ENCODE data around the gene RTF2.
A peak's percentile ranks its signal among the peaks of the same experiment; 100 is the strongest.

RTF2 gene, protein sequence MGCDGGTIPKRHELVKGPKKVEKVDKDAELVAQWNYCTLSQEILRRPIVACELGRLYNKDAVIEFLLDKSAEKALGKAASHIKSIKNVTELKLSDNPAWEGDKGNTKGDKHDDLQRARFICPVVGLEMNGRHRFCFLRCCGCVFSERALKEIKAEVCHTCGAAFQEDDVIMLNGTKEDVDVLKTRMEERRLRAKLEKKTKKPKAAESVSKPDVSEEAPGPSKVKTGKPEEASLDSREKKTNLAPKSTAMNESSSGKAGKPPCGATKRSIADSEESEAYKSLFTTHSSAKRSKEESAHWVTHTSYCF

DNA sequence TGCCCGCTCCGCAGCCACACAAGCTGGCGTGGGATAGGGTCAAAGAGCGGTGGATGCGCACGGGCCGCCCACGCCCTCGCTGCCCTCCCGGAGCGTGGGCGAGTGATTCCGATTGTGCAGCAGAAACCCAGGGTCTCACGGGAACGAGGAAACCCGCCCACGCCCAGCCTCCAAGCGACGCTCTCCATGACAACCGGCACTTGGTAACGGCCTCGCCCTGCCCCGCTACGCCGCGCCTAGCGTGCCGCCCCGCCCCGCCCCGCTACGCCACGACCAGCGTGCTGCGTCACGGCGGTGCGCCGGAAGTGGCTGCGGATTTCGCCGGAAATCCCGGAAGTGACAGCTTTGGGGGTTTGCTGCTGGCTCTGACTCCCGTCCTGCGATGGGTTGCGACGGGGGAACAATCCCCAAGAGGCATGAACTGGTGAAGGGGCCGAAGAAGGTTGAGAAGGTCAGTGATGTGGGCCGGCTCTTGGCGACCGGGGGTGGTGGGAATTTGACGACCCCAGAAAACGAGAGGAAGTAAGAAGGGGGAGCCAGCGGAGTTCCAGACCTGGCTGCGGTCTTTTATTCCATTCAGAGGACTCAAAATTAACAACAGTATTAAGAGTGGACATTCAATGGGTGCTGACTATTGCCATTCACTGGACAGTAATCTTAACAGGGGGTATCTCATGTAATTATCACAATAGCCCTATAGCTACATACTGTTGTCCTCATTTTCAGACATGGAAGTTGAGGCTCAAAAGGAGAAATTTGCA is at the start of gene RTF2:
TSS of gene RTF2 (plus strand) at position 312 of the 761 bp plus-strand sequence. CDS start at position 383, 71 bp downstream.
- peak; percentile 58 for DNase-seq

DNA sequence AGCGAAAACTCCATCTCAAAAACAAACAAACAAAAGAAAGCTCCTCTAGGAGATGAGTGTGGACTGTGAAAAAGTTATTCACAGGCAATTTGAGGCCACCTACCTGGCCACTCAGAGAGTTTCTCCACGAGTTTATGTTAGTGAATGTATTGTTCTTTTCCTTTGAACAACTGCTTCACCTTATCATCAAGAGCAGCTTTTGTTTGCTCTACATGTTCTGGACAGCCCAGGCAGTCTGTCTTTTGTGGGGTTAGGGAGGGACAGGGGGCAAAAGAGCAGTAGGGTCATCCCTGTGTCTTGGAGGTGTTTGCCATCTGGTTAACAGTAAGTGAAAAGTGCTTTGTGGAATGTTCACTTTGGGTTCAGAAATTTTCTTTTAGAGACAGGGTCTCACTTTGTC is 48.4 kb upstream of the RTF2 start:
- no peak for DNase-seq

DNA sequence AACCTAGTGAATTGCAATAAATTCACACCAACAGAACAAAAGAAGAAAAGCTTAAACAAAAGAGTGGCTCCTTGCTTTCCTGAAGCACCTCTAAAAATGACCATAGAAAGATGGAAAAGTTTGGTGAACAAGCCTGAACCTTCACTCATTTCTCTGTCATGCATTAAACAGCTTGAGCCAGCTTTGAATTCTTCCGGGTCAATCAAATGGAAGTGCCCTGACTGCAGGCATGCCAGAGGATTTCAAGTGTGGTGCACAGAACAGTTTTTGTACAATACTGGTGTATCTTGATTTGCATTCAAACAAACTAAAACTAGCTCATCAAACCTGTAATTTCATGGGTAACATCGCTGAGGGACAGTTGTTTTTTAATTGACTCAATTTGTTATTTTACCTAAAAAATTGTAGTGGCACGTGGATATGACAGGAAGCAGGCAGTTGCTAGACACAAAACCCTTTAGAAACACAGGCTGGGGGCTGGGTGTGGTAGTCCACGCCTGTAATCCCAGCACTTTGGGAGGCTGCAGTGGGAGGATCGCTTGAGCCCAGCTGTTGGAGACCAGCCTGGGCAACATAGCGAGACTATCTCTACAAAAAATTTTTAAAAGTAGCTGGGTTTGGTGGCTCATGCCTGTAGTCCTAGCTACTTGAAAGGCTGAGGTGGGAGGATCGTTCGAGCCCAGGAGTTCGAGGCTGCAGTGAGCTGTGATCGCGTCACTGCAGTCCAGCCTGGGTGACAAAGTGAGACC is 47.3 kb upstream of the RTF2 start:
- no peak for DNase-seq

DNA sequence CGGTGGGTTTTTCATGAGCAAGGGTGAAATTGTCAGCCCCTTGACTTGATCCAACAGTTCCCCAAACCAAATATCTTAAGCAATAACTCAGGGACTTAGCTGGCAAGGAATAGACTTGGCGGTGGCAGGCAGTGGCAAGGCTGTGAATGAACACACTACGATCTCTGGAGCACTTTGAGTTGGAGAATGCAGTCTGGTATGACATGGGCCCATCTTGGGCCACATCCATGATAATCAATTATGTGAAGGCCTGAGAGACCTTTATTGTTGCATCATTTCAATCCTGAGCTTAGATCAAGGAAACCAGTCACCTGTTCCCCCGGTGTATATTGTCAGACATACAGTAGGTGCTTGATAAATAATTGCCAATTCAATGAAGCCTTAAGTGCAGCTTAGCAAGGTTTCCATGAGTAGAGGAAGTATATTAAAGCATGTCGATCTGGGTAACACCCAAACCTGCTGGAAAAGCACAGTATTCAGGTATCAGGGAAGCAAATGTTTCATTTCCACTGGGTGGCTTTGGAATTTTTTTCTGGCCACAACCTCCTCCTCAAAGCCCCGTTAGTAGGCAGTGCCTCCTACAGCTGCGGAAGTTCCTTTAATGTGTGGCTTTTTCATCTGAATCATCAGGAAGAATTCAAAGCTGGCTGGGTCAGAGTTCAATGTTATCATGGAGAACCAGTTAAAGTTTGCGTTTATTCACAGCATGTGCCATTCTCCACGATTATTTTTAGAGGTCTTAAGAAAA is 46.2 kb upstream of the RTF2 start:
- no peak for DNase-seq

DNA sequence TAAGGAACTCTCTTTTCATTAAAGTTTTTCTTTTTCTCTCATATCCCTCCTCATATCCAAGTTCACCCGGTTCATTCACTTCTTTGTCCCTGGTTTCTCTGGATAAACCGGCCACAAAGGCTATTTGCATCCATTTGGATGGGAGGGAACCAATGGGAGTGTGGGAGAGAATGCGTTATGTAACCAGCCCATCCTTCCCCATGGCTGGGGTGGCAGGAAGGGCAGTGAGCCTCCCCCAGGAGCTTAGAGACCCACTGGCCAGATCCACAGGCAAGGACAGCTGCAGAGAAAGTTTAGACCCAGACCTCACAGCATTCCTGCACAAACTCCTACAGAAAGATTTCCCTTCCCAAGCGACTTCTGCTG is 45.6 kb upstream of the RTF2 start:
- DNase-seq, result no peak

DNA sequence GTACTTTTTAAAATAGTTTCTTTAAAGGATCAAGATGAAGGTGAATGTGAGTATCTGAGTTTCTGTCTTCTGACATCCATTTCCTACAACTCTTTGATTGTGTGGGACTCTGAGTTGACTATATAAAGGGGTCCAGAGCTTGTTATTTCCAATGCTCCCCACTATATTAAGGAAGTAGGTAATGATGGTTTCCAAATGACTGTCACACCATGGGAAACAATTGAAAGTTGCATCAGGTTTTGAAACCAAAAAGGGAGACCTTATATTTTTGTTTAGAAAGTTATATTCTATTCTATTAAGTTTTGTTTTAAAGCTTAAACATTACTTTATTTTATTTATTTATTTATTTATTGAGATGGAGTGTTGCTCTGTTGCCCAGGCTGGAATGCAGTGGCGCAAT is 45.2 kb upstream of the RTF2 start:
- no peak for DNase-seq

DNA sequence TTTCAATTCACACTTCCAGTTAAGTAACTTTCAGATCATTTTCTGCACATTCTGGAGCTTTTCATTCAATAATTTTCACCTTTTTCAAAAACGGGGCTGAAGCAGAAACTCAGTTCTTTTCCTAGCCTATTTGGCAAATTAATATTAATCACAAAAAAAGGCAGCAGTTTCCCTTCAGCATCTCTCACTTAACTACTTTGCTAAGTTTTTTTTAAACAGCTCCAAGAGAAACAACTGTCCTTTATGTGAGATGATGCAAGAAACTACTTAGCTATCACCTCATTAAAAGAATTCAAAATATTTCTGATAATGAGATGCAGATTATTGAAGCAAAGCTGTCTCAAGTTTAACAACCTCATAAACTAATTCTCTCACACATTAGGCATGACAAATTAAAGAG is 44.5 kb upstream of the RTF2 start:
- DNase-seq, result no peak

DNA sequence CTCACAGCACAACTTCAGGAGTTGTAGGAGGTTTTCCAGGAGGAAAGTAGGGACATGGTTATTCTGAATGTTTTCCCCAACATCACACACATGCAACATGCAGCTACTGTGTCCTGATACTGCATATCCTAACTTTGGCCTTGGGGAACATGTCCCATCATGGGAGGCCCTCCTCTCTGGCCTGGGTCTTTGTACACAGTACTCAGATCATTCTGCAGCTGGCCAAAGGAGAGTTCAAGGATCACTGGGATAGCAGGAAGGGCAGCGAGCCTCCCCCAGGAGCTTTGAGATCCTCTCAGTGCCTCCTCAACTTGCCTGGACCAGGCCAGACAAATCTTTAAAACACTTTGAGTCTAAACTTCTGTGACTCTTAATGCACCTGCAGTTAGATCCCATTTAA is 43.5 kb upstream of the RTF2 start:
- DNase-seq, result no peak

DNA sequence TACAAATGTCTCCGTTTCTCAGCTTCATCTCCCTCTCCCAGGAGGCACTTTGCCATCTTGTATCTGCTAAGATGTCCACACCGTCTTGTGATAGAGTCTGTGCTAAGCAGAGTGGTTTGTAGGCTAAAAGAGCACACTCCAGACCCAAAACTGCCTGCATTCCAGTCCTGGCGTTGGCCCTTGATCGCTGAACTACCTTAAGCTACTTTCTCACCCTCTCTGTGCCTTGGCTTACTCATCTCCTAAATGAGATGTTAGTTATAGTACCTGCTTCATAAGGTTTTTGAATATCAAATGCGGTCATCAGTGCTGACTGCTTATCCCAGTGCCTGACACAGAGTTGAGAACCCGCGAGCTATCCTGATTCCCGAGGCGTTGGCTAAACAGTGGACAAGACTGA is 42.4 kb upstream of the RTF2 start:
- DNase-seq, result no peak

DNA sequence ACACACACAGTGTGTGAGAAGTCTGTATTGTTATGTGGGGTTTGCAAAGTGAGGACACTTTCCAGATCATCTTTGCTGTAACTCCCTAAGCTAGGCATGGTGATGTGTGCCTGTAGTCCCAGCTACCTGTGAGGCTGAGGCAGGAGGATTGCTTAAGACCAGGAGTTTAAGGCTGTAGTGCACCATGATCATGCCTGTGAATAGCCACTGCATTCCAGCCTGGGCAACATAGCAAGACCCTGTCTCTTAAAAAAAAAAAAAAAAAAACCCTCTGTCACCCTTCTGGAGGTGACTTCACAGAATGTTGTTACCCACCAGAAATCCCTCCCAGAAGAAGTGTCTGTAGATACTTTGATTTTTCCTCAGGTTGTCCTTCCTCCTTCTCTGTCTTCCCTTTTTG is 41.5 kb upstream of the RTF2 start:
- no peak for DNase-seq

DNA sequence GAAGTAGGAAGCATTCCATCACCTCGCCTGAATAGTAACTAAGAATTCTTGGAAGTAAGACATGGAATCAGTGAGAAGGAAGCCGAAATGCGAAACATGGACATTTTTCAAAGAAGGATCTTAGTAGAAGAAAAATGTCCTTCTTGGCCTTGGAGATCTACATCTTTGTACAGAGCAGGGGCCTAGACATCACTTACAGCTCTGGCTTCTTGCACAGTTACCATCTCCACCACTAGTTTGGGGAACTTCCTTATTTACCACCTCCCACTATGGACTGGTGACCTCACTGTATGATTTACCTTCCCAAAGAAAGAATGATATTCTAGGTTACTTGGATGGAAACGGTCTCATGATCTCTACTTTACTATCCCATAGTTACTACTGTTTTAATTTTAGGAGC is 40.6 kb upstream of the RTF2 start:
- DNase-seq, result no peak

DNA sequence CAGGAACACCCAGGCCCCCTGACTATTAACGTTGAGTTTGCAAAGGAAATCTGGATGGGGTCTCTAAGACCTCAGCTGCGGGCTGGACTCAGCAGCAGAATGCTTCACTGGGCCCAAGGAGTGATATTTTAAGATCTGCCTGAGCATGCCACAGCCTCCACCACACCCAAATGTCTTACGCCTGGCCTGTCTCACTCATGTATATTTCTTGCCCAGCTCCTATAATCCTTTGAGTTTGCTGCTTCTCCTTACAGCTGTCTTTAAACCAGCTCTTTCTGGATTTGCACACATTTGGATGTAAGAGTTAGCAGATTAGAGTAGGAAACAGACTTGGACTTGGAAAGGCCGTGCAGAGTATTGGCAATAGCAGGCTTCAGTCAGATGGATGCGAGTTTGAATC is 40.0 kb upstream of the RTF2 start:
- DNase-seq, result no peak

DNA sequence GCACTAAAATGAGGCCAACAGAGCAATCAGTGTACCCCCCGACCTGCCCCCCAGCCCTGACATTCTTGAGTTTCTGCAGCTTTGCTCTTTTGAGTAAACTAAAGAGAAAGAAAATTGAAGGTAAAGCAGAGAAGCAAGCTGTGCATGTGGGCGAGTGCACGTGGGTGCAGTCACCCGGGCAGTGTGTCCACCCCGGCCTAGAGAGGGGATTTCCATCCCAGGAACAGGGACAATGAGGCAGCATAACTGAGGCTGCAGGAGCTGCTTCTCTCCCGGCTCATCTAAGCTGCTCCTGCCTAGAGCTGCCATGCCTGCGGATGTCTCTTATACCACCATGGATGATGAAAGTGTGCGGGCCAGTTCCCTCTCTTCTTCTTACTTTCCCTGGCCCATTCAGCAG is 39.5 kb upstream of the RTF2 start:
- DNase-seq, result no peak

DNA sequence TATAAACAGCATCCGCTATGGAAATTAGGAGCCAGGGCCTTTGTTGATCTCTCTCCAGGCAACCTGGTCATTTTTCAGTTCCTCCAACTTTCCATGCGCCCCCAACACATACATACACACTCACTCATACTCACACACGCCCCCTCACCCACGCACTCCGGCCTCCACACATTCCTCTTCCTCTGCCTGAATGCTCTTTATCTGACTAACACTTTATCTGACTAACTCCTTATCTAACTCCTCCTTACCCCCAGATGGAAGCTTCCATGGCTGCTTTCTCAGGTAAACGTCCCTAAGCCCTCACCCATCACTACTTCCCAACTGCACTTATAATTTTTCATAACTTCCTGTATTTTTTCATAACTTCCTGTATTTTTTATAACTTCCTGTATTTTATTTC is 38.9 kb upstream of the RTF2 start:
- no peak for DNase-seq

DNA sequence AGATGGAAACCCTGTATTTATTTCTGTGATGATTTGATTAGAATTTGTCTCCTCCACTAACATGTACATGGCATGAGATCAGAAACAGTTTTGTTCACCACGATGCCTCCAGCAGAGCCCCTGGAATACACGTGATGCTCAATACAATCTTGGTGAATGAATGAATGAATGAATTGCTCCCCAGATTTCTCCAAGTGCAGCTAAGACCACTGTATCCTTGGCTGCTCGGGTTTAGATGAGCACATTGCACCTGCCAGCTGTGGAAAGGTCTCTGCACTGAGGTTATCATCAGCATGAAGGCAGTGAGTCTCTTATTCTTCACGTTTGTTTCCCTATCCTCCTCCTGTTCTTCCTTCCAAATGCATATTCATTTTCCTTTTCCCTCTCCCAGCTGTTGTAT is 38.5 kb upstream of the RTF2 start:
- DNase-seq, result no peak

DNA sequence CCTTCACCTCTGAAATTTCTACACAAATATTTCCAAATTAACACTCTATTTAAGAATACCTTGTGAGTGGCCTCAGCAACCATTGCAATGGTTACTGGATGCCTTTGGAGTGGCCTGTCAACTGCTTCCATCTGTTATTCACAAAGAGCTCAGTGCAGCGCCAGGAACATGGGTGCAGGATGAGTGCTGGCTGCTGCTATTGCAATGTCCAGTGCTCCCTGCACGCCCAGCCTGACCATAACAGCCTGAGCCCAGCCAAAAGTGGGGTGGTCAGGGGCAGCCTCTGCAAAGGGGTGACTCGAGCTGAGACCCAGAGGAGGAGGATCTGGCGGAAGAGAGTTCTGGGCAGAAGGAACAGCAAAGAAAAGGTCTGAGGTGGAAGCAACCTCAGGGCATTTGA is 38.0 kb upstream of the RTF2 start:
- DNase-seq, result no peak

DNA sequence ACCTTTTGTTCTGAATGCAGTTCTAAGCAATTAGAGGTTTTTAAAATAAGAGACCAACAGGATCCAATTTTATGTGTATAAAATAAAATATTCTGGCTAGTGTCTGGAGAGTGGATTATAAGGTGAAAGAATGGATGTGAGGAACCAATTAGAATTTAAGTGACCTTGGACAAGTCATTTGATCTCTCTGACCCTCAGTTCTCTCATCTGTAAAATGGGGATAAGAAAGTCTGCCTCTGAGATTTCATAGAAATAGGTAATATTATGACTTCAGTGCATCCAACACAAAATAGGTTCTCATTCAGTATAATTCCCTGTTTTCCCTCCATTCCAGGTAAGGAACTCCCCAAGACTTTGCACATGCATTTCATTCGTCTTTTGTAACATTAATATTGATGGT is 37.5 kb upstream of the RTF2 start:
- DNase-seq, result no peak

DNA sequence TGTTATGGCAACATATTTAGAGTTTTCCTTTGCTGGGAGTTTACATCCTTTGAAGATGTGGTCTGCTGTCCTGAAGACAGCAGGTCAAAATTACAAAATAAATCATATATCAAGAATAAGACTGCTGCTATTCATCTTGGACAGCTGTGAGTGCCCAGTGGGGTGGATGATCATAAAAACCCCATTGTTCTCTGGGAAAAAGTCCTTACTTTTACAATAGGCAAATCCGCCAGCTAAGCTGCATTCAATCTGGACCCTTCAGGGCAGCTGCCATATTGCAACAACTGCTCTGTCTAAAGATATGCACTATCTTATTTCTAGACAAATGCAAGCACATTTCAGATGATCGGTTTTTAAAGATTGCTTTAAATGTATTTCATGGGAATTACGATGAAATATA is 37.0 kb upstream of the RTF2 start:
- no peak for DNase-seq

DNA sequence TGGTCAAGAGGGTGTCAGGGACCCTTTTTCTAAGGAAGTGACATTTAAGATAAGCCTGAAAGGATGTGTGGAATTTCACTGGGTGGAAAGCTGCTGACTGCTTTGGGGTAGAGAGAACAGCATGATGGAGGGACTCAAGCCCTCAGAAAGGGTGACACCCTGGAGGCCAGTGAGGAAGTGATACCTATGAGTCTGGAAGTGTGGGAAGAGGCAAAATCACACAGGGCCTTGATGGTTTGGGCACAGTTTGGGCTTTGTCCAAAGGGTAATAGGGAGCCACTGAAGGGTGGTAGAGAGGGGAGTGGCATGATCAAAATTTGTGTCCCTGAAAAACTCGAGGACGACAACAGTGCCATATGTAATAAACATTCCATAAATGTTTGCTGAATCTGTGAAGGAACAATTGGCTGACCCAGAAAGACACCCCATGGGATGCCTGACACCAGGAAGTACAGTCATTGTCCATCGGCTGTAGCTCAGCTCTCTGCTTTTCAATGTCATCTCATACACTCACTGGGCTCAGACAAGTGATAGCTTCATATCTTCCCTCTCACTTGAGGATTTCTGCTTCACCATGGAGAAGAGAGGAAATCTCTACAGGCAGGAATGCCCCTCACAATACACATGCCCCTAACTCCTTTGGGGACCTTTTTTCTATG is 35.1 kb upstream of the RTF2 start:
- no peak for DNase-seq

DNA sequence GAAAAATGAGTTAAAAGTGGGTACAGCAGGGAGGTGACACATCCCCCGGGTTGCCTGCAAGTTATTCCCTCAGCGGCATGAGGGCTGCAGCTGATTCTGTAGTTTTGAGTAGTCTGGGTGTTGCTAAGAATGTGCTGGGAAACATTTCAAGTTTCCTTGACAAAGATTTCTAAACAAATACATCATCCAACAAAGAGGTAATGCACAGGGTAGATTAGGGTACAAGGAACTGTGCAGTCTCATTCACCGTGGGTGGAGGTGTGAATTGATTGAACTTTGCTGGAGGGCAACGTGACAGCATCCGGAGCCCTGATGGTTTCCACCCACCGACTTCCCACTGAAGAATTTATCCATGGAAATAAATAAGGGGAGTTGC is 34.6 kb upstream of the RTF2 start:
- DNase-seq, result no peak

DNA sequence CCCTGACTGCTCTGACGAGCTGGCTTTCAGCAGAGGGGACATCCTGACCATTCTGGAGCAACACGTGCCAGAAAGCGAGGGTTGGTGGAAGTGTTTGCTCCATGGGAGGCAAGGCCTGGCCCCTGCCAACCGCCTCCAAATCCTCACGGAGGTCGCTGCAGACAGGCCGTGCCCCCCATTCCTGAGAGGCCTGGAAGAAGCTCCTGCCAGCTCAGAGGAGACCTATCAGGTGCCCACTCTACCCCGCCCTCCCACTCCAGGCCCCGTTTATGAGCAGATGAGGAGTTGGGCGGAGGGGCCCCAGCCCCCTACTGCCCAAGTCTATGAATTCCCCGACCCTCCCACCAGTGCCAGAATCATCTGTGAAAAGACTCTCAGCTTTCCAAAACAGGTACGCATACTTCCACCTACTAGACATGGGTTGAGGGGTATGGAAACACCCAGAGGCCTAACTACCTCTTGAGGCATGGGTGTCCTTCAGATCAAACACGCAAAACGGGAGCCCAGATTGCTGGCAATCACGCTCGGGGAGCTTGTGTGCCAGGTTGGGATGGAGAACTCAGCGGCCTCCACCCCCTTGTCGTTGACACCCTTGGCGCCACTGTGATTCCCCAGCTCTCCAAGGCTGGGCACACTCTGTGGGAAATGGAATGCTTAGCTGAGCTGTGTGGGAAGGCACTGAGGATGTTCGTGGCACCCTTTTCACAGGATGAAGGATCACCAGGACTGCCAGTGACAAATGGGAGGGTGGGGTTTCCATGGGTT is 31.0 kb upstream of the RTF2 start:
- DNase-seq, result no peak

DNA sequence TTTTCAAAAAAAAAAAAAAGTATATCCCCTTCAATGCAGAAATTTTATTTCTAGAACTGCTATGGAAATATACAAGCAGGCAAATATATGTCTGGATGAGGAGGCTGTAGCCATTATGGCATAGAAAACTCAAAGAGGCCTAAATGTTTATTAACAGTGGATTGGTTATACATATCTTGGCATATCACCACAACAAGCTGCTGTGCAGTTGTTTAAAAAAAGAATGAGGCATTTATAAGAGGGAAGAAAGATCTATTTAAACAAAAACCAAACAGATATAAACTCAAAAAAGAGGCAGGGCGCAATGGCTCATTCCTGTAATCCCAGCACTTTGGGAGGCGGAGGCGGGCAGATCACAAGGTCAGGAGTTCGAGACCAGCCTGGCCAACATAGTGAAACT is 30.1 kb upstream of the RTF2 start:
- no peak for DNase-seq
